A549 (cell line): ENCODE results near the gene CMTR2.

ENCODE experiments used
- EP300 ChIP-seq, 2 experiments: fragments of >200 bp; sonication (Bioruptor Twin); formaldehyde crosslinking; IDR thresholded peaks; 2 replicates in 1 of 2; 3 replicates in 1 of 2; pipeline ENCODE4 v1.6.1; 2016 to 2017
- ESRRA ChIP-seq: fragments of 150-350 bp; IDR thresholded peaks from 2 replicates; pipeline ENCODE4 v1.6.1; 2014; ENCODE audit warnings: mild to moderate bottlenecking, low read length, borderline replicate concordance
- JUN ChIP-seq, 2 experiments: fragments of >200 bp; sonication (Bioruptor Twin); formaldehyde crosslinking; IDR thresholded peaks; 2 replicates in 1 of 2; 3 replicates in 1 of 2; pipeline ENCODE4 v1.6.1; 2016 to 2017
- KDM5A ChIP-seq: fragments of 200-600 bp; sonication (generic); IDR thresholded peaks from 2 replicates; pipeline ENCODE4 v1.6.1; 2016; ENCODE audit warnings: antibody characterized with exemption, mild to moderate bottlenecking
- MYC ChIP-seq: IDR thresholded peaks from 2 replicates; pipeline ENCODE4 v1.6.1; 2012; ENCODE audit warnings: mild to moderate bottlenecking, inconsistent platforms, low read length, improper control_type of control experiment, borderline replicate concordance
- NR3C1 ChIP-seq: fragments of >200 bp; sonication (Bioruptor Twin); formaldehyde crosslinking; IDR thresholded peaks from 3 replicates; pipeline ENCODE4 v1.6.1; 2017
- POLR2A ChIP-seq: IDR thresholded peaks from 2 replicates; pipeline ENCODE4 v1.6.1; 2012; ENCODE audit warnings: mild to moderate bottlenecking, low read length
- RARB ChIP-seq: fragments of 250-450 bp; sonication (Bioruptor Pico); IDR thresholded peaks from 2 replicates; pipeline ENCODE4 v1.8.0; 2021; ENCODE audit warnings: mild to moderate bottlenecking, moderate library complexity
- RCOR1 ChIP-seq: fragments of 150-350 bp; IDR thresholded peaks from 2 replicates; pipeline ENCODE4 v1.6.1; 2014; ENCODE audit warnings: antibody characterized with exemption, low read length, low read depth
- ZSCAN20 ChIP-seq: fragments of 250-450 bp; sonication (Bioruptor Pico); IDR thresholded peaks from 2 replicates; pipeline ENCODE4 v1.8.0; 2022; ENCODE audit warnings: mild to moderate bottlenecking, moderate library complexity
- TF ChIP-seq, protein P1 (sequence below): fragments of >200 bp; sonication (Bioruptor Twin); formaldehyde crosslinking; IDR thresholded peaks from 3 replicates; pipeline ENCODE4 v1.5.1; 2016

DNA sequence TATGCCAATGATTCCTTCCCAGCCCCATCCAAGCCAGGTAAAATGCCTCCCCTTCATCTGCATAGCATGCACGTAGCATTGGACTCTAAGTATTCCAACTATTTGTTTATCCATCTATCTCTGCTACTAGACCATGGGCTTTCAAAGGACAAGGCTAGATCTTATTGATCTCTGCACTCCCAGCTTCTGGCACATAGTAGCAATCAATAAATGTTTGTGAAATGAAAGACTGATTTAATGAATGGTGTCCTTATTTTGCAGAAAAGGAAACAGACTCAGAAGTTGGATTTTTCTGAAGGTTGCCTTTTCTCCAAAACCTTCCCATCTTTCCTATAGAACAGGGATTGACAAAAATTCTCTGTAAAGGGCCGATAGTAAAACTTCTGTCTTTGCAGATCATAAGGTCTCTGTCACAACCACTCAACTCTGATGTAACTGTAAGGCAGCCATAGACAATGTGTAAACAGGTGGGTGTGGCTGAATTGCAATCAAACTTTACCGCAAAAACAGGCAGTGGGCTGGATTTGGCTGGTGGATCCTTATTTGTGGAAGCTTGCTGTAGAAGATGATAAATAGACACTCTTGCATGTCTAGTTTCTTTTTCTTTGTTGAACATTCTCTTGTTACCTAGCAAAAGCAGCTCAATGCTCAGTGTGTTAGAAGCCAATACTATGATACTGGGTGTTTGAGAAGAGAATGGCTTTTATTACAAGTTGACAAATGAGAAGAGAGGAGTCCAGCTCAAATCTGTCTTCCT lies 7.6 kb upstream of the CMTR2 start:
- TF ChIP-seq EP300 (IDR thresholded peaks at IDR 0.05) (no peak), JUN (IDR thresholded peaks at IDR 0.05) (no peak), KDM5A (no peak), ESRRA (no peak), ZSCAN20 (CRISPR knock-in tag) (no peak), NR3C1 (no peak), RARB (CRISPR knock-in tag) (no peak), POLR2A (no peak), RCOR1 (no peak), MYC (no peak)
- TF ChIP-seq, protein P1, sequence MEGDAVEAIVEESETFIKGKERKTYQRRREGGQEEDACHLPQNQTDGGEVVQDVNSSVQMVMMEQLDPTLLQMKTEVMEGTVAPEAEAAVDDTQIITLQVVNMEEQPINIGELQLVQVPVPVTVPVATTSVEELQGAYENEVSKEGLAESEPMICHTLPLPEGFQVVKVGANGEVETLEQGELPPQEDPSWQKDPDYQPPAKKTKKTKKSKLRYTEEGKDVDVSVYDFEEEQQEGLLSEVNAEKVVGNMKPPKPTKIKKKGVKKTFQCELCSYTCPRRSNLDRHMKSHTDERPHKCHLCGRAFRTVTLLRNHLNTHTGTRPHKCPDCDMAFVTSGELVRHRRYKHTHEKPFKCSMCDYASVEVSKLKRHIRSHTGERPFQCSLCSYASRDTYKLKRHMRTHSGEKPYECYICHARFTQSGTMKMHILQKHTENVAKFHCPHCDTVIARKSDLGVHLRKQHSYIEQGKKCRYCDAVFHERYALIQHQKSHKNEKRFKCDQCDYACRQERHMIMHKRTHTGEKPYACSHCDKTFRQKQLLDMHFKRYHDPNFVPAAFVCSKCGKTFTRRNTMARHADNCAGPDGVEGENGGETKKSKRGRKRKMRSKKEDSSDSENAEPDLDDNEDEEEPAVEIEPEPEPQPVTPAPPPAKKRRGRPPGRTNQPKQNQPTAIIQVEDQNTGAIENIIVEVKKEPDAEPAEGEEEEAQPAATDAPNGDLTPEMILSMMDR = no peak
